T-helper 9 cell (primary cell): ENCODE results near the gene DEFB124.
"Not testable (repeated sequence)": the region's sequence is repeated elsewhere in the genome, so short reads cannot be mapped to it uniquely, and the experiment has no call there.

Experiments
- DNase-seq: peaks from one replicate; pipeline ENCODE4 v3.0.0-alpha.2; 2020
- total RNA-seq, 2 donors: gene quantifications; one replicate each; lab custom pipeline; 2026; lab: John Stamatoyannopoulos, UW

Gene DEFB124
- total RNA-seq, result 0 reads per million in 2 donors

GRCh38 chr20:31474758-31475427 lies at the start of gene DEFB124, which contains the start of gene REM1:
Gene DEFB124, minus strand, starts transcription at chr20:31475127. Its CDS starts 2,114 bp downstream, at chr20:31473013.
Gene REM1, plus strand, starts transcription at chr20:31475288. Its CDS starts 1,158 bp downstream, at chr20:31476446.
- no peak for DNase-seq

- no peak for DNase-seq
These were observed 48.7 kb upstream of the DEFB124 start for GRCh38 chr20:31523361-31524283.

- no peak for DNase-seq
These were observed 47.8 kb upstream of the DEFB124 start for GRCh38 chr20:31522731-31523130.

GRCh38 chr20:31521267-31521666 lies 46.3 kb upstream of the DEFB124 start:
- not testable (repeated sequence) for DNase-seq

GRCh38 chr20:31517373-31517772 lies 42.4 kb upstream of the DEFB124 start:
- DNase-seq, result no peak

- DNase-seq, result no peak
These were observed 41.7 kb upstream of the DEFB124 start for GRCh38 chr20:31516651-31517050.

- DNase-seq, result no peak
These were observed 41.2 kb upstream of the DEFB124 start for GRCh38 chr20:31516166-31516565.

- no peak for DNase-seq
These were observed 40.8 kb upstream of the DEFB124 start for GRCh38 chr20:31515775-31516107.

GRCh38 chr20:31515072-31515774 lies 40.3 kb upstream of the DEFB124 start:
- DNase-seq, result no peak

- peak; percentile 87 for DNase-seq
These were observed 39.5 kb upstream of the DEFB124 start, which contains the start of gene HM13 for GRCh38 chr20:31514154-31515071. Gene HM13, plus strand, starts transcription at chr20:31514442. Its CDS starts 110 bp downstream, at chr20:31514552.

- DNase-seq, result no peak
These were observed 33.8 kb upstream of the DEFB124 start for GRCh38 chr20:31508517-31509244.

GRCh38 chr20:31505903-31506302 lies 31.0 kb upstream of the DEFB124 start:
- DNase-seq, result no peak

GRCh38 chr20:31502884-31503673 lies 28.2 kb upstream of the DEFB124 start:
- DNase-seq, result peak; percentile 75

- no peak for DNase-seq
These were observed 25.6 kb upstream of the DEFB124 start for GRCh38 chr20:31500527-31500926.

GRCh38 chr20:31497838-31498540 lies 23.1 kb upstream of the DEFB124 start:
- no peak for DNase-seq

- no peak for DNase-seq
These were observed 21.9 kb upstream of the DEFB124 start for GRCh38 chr20:31496761-31497295.

- no peak for DNase-seq
These were observed 19.2 kb upstream of the DEFB124 start for GRCh38 chr20:31494131-31494530.

- no peak for DNase-seq
These were observed 15.8 kb upstream of the DEFB124 start for GRCh38 chr20:31490752-31491151.

- DNase-seq, result no peak
These were observed 14.2 kb upstream of the DEFB124 start for GRCh38 chr20:31489152-31489551.
